K562 (cell line): ENCODE results near the gene TOR1B. TPM values are rescaled to one million over a fixed set of nuclear protein-coding genes. Genes with fewer than 3 reads are reported as not detected.

Experiments
- CHCHD3 ChIP-seq: fragments of 250-450 bp; sonication (Bioruptor Pico); IDR thresholded peaks from 2 replicates; pipeline ENCODE4 v2.1.2; 2022; ENCODE audit warnings: mild to moderate bottlenecking
- DNMT1 ChIP-seq: fragments of 450-650 bp; IDR thresholded peaks from 2 replicates; pipeline ENCODE4 v1.6.1; 2016; ENCODE audit warnings: antibody characterized with exemption, mild to moderate bottlenecking
- HES1 ChIP-seq: fragments of 450-650 bp; IDR thresholded peaks from 2 replicates; pipeline ENCODE4 v1.6.1; 2016; ENCODE audit warnings: low read depth, mild to moderate bottlenecking, moderate library complexity
- HNRNPLL ChIP-seq: fragments of 200-400 bp; formaldehyde crosslinking; IDR thresholded peaks from 2 replicates; pipeline ENCODE4 v1.6.1; 2017; ENCODE audit warnings: low read length, low read depth, mild to moderate bottlenecking; ENCODE audit not compliant: poor library complexity, severe bottlenecking
- LEF1 ChIP-seq: fragments of 450-650 bp; IDR thresholded peaks from 2 replicates; pipeline ENCODE4 v1.6.1; 2016; ENCODE audit warnings: mild to moderate bottlenecking
- POLR2AphosphoS5 ChIP-seq: IDR thresholded peaks from 2 replicates; pipeline ENCODE4 v1.6.1; 2011; ENCODE audit warnings: mild to moderate bottlenecking, low read depth, low read length, moderate library complexity; ENCODE audit not compliant: control insufficient read depth, insufficient read depth
- RAD21 ChIP-seq, 2 experiments: fragments of 250-450 bp in 1 of 2; fragments of 450-650 bp in 1 of 2; sonication (Bioruptor Pico) in 1 of 2; formaldehyde crosslinking in 1 of 2; IDR thresholded peaks in 1 of 2; conservative IDR thresholded peaks in 1 of 2; 2 replicates each; pipeline versions ENCODE4 v1.4.0 to v1.8.0; 2020 to 2022; ENCODE audit warnings: mild to moderate bottlenecking in 2 of 2, moderate library complexity in 1 of 2
- SPI1 ChIP-seq: IDR thresholded peaks from 2 replicates; pipeline ENCODE4 v1.6.1; 2011; ENCODE audit warnings: low read depth, low read length, control low read depth, borderline replicate concordance
- TCF7L2 ChIP-seq: fragments of 150-350 bp; IDR thresholded peaks from 2 replicates; pipeline ENCODE4 v1.6.1; 2016; ENCODE audit warnings: low read depth, mild to moderate bottlenecking, low read length, moderate library complexity
- ZNF785 ChIP-seq: fragments of 250-450 bp; sonication (Bioruptor Pico); IDR thresholded peaks from 2 replicates; pipeline ENCODE4 v1.4.0; 2020; ENCODE audit warnings: mild to moderate bottlenecking
- polyA plus RNA-seq, 8 experiments: library from polyadenylated mRNA; depleted of rRNA in 4 of 8; stranded (reverse) in 5 of 8; unstranded in 3 of 8; fragments of >200 nt; fragmentation: Nextera tagmentation in 2 of 8; fragmentation: Illumina TruSeq in 1 of 8; extraction: Ambion mirVana in 2 of 8; extraction: Trizol in 1 of 8; gene quantifications; 2 replicates each; pipeline versions ENCODE4 v1.2.1 to v1.2.3, GENCODE V29; 2011 to 2014; ENCODE audit warnings: inconsistent platforms in 1 of 8, missing spikeins in 1 of 8
- total RNA-seq, 7 experiments: library from RNA; depleted of rRNA in 6 of 7; stranded (reverse); fragments of >200 nt in 6 of 7; fragmentation: Illumina TruSeq in 2 of 7; extraction: Trizol in 2 of 7; gene quantifications; 2 replicates each; pipeline versions ENCODE4 v1.2.1 to v1.2.3, GENCODE V29; 2011 to 2021; ENCODE audit warnings: low replicate concordance in 1 of 7
- TF ChIP-seq, protein P1 (sequence below), 3 experiments: IDR thresholded peaks in 2 of 3; conservative IDR thresholded peaks in 1 of 3; 2 replicates each; pipeline ENCODE4 v1.5.1; 2011 to 2012; ENCODE audit warnings: low read length in 3 of 3, mild to moderate bottlenecking in 3 of 3, control low read depth in 2 of 3, improper control_type of control experiment in 1 of 3, inconsistent platforms in 1 of 3, low read depth in 1 of 3, mixed read lengths in 1 of 3, moderate library complexity in 1 of 3; ENCODE audit not compliant: insufficient read depth in 2 of 3
- TF ChIP-seq, protein P2 (sequence below): fragments of 450-650 bp; formaldehyde crosslinking; IDR thresholded peaks from 2 replicates; pipeline ENCODE4 v1.4.0; 2022; ENCODE audit warnings: missing genetic modification characterization
- TF ChIP-seq, protein P3 (sequence below): sonication (generic); formaldehyde crosslinking; IDR thresholded peaks from 2 replicates; pipeline ENCODE4 v1.8.0; 2022; ENCODE audit warnings: mild to moderate bottlenecking, missing genetic modification reagents, borderline replicate concordance

Gene TOR1B
- total and polyA plus RNA-seq, 9 of the 15 experiments (the other 6 are each of a cell fraction or from before 2014, with no cell fraction given): 4.2 to 36.5 (median 24.6) TPM

GRCh38 chr9:129836311-129837007 lies 33.5 kb downstream of the TOR1B start (continued):
- 0 out of 2 replicates have a peak, but pooled peaks have one; percentile 35 for TF ChIP-seq POLR2AphosphoS5
- TF ChIP-seq ZNF785 (CRISPR knock-in tag): no peak
- peak; percentile 88 for TF ChIP-seq SPI1
- TF ChIP-seq, protein P1, sequence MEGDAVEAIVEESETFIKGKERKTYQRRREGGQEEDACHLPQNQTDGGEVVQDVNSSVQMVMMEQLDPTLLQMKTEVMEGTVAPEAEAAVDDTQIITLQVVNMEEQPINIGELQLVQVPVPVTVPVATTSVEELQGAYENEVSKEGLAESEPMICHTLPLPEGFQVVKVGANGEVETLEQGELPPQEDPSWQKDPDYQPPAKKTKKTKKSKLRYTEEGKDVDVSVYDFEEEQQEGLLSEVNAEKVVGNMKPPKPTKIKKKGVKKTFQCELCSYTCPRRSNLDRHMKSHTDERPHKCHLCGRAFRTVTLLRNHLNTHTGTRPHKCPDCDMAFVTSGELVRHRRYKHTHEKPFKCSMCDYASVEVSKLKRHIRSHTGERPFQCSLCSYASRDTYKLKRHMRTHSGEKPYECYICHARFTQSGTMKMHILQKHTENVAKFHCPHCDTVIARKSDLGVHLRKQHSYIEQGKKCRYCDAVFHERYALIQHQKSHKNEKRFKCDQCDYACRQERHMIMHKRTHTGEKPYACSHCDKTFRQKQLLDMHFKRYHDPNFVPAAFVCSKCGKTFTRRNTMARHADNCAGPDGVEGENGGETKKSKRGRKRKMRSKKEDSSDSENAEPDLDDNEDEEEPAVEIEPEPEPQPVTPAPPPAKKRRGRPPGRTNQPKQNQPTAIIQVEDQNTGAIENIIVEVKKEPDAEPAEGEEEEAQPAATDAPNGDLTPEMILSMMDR (IDR thresholded peaks at IDR 0.05 in 2 of 3, conservative IDR thresholded peaks at IDR 0.05 in 1 of 3; ENCODE audit: insufficient read depth in 2 of 3, low read depth in 1 of 3, low read length in 3 of 3): 0 out of 6 replicates have a peak, but pooled peaks of 1 of the 3 experiments have one; percentile 27
- peak; percentile 12 for TF ChIP-seq HNRNPLL
- TF ChIP-seq DNMT1: no peak
- TF ChIP-seq, protein P2, sequence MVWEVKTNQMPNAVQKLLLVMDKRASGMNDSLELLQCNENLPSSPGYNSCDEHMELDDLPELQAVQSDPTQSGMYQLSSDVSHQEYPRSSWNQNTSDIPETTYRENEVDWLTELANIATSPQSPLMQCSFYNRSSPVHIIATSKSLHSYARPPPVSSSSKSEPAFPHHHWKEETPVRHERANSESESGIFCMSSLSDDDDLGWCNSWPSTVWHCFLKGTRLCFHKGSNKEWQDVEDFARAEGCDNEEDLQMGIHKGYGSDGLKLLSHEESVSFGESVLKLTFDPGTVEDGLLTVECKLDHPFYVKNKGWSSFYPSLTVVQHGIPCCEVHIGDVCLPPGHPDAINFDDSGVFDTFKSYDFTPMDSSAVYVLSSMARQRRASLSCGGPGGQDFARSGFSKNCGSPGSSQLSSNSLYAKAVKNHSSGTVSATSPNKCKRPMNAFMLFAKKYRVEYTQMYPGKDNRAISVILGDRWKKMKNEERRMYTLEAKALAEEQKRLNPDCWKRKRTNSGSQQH (CRISPR knock-in tag): 0 out of 2 replicates have a peak, but pooled peaks have one; percentile 28
- no peak for TF ChIP-seq CHCHD3 (CRISPR knock-in tag)
- TF ChIP-seq, protein P3, sequence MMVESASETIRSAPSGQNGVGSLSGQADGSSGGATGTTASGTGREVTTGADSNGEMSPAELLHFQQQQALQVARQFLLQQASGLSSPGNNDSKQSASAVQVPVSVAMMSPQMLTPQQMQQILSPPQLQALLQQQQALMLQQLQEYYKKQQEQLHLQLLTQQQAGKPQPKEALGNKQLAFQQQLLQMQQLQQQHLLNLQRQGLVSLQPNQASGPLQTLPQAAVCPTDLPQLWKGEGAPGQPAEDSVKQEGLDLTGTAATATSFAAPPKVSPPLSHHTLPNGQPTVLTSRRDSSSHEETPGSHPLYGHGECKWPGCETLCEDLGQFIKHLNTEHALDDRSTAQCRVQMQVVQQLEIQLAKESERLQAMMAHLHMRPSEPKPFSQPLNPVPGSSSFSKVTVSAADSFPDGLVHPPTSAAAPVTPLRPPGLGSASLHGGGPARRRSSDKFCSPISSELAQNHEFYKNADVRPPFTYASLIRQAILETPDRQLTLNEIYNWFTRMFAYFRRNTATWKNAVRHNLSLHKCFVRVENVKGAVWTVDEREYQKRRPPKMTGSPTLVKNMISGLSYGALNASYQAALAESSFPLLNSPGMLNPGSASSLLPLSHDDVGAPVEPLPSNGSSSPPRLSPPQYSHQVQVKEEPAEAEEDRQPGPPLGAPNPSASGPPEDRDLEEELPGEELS: no peak
- 0 out of 4 replicates have a peak, but pooled peaks of 1 of the 2 experiments have one; percentile 3 for TF ChIP-seq RAD21 (CRISPR knock-in tag; conservative IDR thresholded peaks at IDR 0.05 in 1 of 2, IDR thresholded peaks at IDR 0.05 in 1 of 2)
- no peak for TF ChIP-seq LEF1
- no peak for TF ChIP-seq TCF7L2
- TF ChIP-seq HES1: no peak
